Upper lobe of right lung (tissue), 1 donor: ENCODE results near the gene PANX1. TPM values are rescaled to one million over a fixed set of nuclear protein-coding genes. Genes with fewer than 3 reads are reported as not detected.

ENCODE experiments used
- ATAC-seq: fragments of 200-7000 bp; cut with Tn5 transposase; one replicate; pipeline ENCODE4 v1.9.1; 2020; ENCODE audit warnings: mild to moderate bottlenecking, moderate library complexity
- DNase-seq: peaks from one replicate; pipeline ENCODE4 v3.0.0-alpha.2; 2020
- H3K27ac ChIP-seq: fragments of 200-600 bp; one replicate; pipeline ENCODE4 v1.8.0; 2022
- H3K27me3 ChIP-seq: fragments of 200-600 bp; one replicate; pipeline ENCODE4 v1.8.0; 2022; ENCODE audit warnings: mild to moderate bottlenecking
- H3K36me3 ChIP-seq: fragments of 200-600 bp; one replicate; pipeline ENCODE4 v1.8.0; 2022
- H3K4me1 ChIP-seq: fragments of 200-600 bp; one replicate; pipeline ENCODE4 v1.8.0; 2022
- H3K4me3 ChIP-seq: fragments of 200-600 bp; one replicate; pipeline ENCODE4 v1.8.0; 2022; ENCODE audit warnings: mild to moderate bottlenecking
- H3K9me3 ChIP-seq: fragments of 200-600 bp; one replicate; pipeline ENCODE4 v1.8.0; 2022
- intact Hi-C: fragments of 100-400 bp; cut with DNase I; formaldehyde crosslinking; loops from one replicate; pipeline ENCODE4 v1.11.0; 2022
- total RNA-seq: library from RNA; stranded (reverse); fragmentation: NEBNext Ultra II Directional; extraction: Animal tissue kit (Norgen Biotek cat#: 25700); gene quantifications from one replicate; pipeline ENCODE4 v1.2.1, GENCODE V29; 2021
- TF ChIP-seq, protein P1 (sequence below): fragments of 200-600 bp; IDR thresholded peaks from one replicate; pipeline ENCODE4 v1.8.0; 2022; ENCODE audit warnings: antibody characterized with exemption
- donor health status: DM: no; HTN: yes; CAD: no; lungs with severe emphysema.

The PANX1 gene
- total RNA-seq, 1 donor from 2014 or later = 20.0 TPM

DNA sequence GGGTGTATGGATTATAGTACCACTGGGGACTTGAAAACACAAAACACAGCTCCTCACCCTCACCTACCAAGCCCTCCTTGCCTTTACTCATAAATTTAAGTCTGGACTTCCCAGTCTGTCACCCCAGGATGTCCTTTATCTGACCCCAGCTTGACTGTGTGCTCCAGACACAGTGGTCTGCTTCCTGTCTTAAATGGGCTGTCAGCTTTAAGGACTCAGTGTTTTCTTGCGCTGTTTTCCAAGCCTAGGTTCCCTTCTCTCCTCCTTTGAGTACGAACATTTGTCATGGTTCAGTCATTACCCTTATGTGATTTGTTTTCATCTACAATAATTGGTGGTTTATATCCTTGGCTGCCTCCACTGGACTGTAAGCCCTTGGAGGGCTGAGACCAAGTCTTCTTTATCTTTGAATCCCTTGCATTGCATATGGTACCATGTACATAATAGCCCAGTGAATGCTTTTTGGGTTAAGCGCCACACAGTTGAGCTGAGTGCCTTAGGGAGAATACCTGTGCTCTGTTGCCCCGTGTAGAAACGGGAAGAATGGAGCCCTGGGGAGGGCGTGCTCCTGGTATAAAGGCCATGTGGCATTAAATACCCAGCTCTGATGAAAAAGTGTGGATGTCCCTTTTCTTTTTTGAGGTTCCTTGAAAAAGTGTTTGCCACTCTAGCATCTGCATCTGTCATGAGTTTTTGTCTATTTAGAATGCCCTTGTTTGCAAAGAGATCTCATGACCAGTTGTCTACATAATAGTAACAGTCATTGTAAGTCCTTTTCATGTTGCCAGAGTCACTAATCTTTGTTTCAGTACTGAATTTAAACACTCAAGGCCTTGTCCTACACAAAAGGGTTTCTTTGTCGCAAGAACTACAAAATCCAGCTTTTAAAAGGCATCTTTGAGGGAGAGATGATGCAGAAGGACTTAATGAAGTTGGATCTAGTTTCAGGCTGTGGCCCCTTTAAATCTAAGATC, 14.0 kb downstream of the PANX1 start:
- intact Hi-C loops = no loop called here
- peak; percentile 16 for ATAC-seq
- Histone ChIP-seq H3K27me3 (no peaks in the 10 kb centered on the region), H3K4me3 (no peak overlapping the region), H3K36me3 (no peaks in the 10 kb centered on the region), H3K27ac (no peak overlapping the region), H3K4me1 (no peaks in the 10 kb centered on the region), H3K9me3 (no peaks in the 10 kb centered on the region)
- TF ChIP-seq, protein P1, sequence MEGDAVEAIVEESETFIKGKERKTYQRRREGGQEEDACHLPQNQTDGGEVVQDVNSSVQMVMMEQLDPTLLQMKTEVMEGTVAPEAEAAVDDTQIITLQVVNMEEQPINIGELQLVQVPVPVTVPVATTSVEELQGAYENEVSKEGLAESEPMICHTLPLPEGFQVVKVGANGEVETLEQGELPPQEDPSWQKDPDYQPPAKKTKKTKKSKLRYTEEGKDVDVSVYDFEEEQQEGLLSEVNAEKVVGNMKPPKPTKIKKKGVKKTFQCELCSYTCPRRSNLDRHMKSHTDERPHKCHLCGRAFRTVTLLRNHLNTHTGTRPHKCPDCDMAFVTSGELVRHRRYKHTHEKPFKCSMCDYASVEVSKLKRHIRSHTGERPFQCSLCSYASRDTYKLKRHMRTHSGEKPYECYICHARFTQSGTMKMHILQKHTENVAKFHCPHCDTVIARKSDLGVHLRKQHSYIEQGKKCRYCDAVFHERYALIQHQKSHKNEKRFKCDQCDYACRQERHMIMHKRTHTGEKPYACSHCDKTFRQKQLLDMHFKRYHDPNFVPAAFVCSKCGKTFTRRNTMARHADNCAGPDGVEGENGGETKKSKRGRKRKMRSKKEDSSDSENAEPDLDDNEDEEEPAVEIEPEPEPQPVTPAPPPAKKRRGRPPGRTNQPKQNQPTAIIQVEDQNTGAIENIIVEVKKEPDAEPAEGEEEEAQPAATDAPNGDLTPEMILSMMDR = no peak
- DNase-seq = no peak

DNA sequence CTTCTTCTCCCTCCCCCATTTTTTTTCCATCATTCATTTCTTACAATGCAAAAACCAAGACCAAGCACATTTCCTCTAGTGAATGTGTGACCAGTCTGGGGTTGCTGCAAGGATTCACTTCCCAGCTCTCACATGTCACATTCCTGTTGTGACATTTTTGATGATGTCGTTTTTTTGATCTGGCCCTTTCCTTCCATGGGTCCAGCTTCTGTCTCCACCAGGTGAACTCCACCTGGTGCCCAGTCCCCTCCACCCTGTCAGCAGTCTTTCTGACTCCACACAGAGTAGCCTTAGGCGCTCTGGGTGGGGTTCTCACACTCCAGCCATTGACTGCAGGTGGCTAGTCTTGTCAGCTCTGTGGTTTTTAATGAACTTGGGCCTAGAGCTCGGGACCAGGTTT, 15.6 kb downstream of the PANX1 start:
- no peak for ATAC-seq
- Histone ChIP-seq H3K4me1 (peaks cover 6% of the 10 kb centered on the region), H3K27me3 (no peaks in the 10 kb centered on the region), H3K4me3 (no peak overlapping the region), H3K36me3 (no peaks in the 10 kb centered on the region), H3K9me3 (no peaks in the 10 kb centered on the region), H3K27ac (no peak overlapping the region)
- TF ChIP-seq, protein P1 = no peak
- intact Hi-C loops = no loop called here
- no peak for DNase-seq

DNA sequence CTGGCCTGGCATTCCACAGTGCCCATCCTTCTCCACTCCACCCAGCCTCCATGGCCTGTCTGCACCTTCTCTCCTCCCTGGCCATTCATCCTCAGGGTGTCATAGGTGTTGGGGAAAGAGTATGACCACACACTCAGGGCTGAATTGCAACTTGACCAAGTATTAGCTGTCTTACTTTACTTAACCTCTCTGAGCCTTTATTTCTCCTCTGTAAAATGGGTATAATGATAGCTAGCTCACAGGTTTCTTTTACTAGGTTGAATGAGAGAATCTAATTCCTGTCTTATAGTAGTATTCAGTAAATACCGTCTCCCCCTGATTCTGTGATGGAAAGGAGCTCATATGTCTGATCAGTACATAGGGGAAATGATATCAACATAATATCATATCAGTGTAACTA, 16.0 kb downstream of the PANX1 start:
- intact Hi-C loops = no loop called here
- no peak overlapping the region for H3K27ac ChIP-seq
- no peak for DNase-seq
- H3K27me3 ChIP-seq = no peaks in the 10 kb centered on the region
- H3K9me3 ChIP-seq = no peaks in the 10 kb centered on the region
- H3K36me3 ChIP-seq = no peaks in the 10 kb centered on the region
- TF ChIP-seq, protein P1 = no peak
- ATAC-seq = no peak
- peaks cover 10% of the 10 kb centered on the region for H3K4me1 ChIP-seq
- no peak overlapping the region for H3K4me3 ChIP-seq

DNA sequence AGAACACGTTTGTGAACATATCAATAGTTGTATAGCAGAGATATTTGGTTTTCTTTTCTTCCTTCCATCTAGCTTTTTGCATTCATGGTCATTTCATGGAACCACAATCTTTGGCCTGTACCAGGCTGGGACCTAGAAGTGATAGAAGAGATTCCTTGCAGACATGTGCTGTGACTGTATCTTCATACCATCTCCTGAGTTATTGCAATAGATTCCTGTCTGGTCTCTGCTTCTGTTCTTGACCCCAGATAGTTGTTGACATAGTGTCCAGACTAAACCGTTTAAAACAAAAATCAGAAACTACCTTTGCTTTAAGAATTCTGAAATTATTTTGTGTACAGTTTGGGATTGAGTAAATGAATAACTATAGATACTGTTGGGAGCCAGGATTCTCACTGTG, 16.8 kb downstream of the PANX1 start:
- Histone ChIP-seq H3K27ac (no peak overlapping the region), H3K4me3 (no peak overlapping the region), H3K9me3 (no peaks in the 10 kb centered on the region), H3K27me3 (no peaks in the 10 kb centered on the region), H3K4me1 (peaks cover 14% of the 10 kb centered on the region), H3K36me3 (no peaks in the 10 kb centered on the region)
- TF ChIP-seq, protein P1 = no peak
- ATAC-seq (no peak), DNase-seq (no peak)
- intact Hi-C loops = no loop called here

DNA sequence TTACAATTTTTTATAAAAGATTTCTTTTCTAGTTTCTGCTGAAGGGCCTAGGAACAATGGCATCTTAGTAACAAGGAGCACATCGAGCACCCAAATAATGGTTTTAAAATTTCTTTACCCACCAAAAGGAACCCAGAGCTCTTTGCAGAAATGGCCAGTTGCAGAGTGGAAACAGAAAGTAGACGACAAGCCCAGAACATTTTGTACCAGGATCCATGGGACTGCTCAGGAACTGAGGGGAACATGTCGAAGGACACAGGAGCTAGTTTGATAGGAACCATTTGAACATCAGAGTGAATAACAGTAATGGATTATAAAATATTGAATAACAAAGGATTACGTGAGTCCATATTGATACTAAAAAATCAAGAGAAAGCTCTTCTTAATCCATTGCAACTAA, 17.3 kb downstream of the PANX1 start:
- H3K36me3 ChIP-seq = no peaks in the 10 kb centered on the region
- intact Hi-C loops = no loop called here
- DNase-seq (no peak), ATAC-seq (no peak)
- TF ChIP-seq, protein P1 = no peak
- H3K27ac ChIP-seq = no peak overlapping the region
- H3K9me3 ChIP-seq = no peaks in the 10 kb centered on the region
- H3K27me3 ChIP-seq = no peaks in the 10 kb centered on the region
- H3K4me1 ChIP-seq = peaks cover 19% of the 10 kb centered on the region
- H3K4me3 ChIP-seq = no peak overlapping the region
